Natural killer cell (primary cell): ENCODE data around the gene KCNE4. TPM values are rescaled to one million over a fixed set of nuclear protein-coding genes. Genes with fewer than 3 reads are reported as not detected.

Experiments used
- ATAC-seq, 3 donors: fragments of 150-1000 bp in 2 of 3; fragments of 200-7000 bp in 1 of 3; cut with Tn5 transposase; 1 replicate in 1 of 3; 2 replicates in 2 of 3; pipeline ENCODE4 v1.10.0; 2021; ENCODE audit warnings: mild to moderate bottlenecking in 2 of 3, moderate library complexity in 2 of 3
- DNase-seq, 2 donors: peaks; one replicate each; pipeline versions ENCODE4 v3.0.0 to v3.0.0-alpha.2; 2013 to 2021; ENCODE audit warnings: mixed read lengths in 1 of 2
- H3K27ac ChIP-seq: one replicate; pipeline ENCODE4 v1.5.1; 2013; ENCODE audit warnings: mild to moderate bottlenecking, low read length
- H3K27me3 ChIP-seq: one replicate; pipeline ENCODE4 v1.6.1; 2013; ENCODE audit warnings: low read length; ENCODE audit not compliant: control insufficient read depth, insufficient read depth
- H3K36me3 ChIP-seq: one replicate; pipeline ENCODE4 v1.6.1; 2013; ENCODE audit warnings: low read length; ENCODE audit not compliant: control insufficient read depth, insufficient read depth
- H3K4me1 ChIP-seq: one replicate; pipeline ENCODE4 v1.6.1; 2013; ENCODE audit warnings: low read length; ENCODE audit not compliant: control insufficient read depth, insufficient read depth
- H3K4me3 ChIP-seq: one replicate; pipeline ENCODE4 v1.5.1; 2013; ENCODE audit warnings: low read length
- H3K9me3 ChIP-seq: one replicate; pipeline ENCODE4 v1.6.1; 2013; ENCODE audit warnings: low read length; ENCODE audit not compliant: control insufficient read depth, insufficient read depth
- H3K27ac Mint-ChIP-seq, 2 donors: one replicate each; pipeline ENCODE4 v1.8.0; 2022; ENCODE audit warnings: mild to moderate bottlenecking in 2 of 2, mixed read lengths in 2 of 2, moderate library complexity in 1 of 2
- H3K27me3 Mint-ChIP-seq, 2 donors: one replicate each; pipeline ENCODE4 v1.8.0; 2022; ENCODE audit warnings: low read depth in 2 of 2, mixed read lengths in 2 of 2
- H3K36me3 Mint-ChIP-seq: one replicate; pipeline ENCODE4 v1.8.0; 2022; ENCODE audit warnings: mixed read lengths
- H3K4me1 Mint-ChIP-seq, 2 donors: one replicate each; pipeline ENCODE4 v1.8.0; 2022; ENCODE audit warnings: mixed read lengths in 2 of 2
- H3K4me3 Mint-ChIP-seq: one replicate; pipeline ENCODE4 v1.8.0; 2022; ENCODE audit warnings: mild to moderate bottlenecking, moderate library complexity, mixed read lengths
- H3K9me3 Mint-ChIP-seq, 2 donors: one replicate each; pipeline ENCODE4 v1.8.0; 2022; ENCODE audit warnings: mixed read lengths in 2 of 2
- WGBS: methylation state at CpG from one replicate; pipeline ENCODE4 v1.1.7; 2013; ENCODE audit warnings: missing lambda C conversion rate; ENCODE audit not compliant: insufficient coverage; 5-methylcytosine and 5-hydroxymethylcytosine counted together
- intact Hi-C: fragments of 100-400 bp; cut with micrococcal nuclease; formaldehyde crosslinking; loops from one replicate; pipeline ENCODE4 v1.14.2; 2022
- total RNA-seq, 4 donors: library from RNA; stranded (reverse); fragments of 120-200 nt in 1 of 4; gene quantifications; one replicate each; pipeline versions ENCODE4 v1.2.3 to v1.2.4, GENCODE V29; 2013 to 2022
- TF ChIP-seq, protein P1 (sequence below): fragments of 200-600 bp; IDR thresholded peaks from one replicate; pipeline ENCODE4 v1.8.0; 2022; ENCODE audit warnings: antibody characterized with exemption

The KCNE4 gene
- total RNA-seq, 3 donors from 2014 or later (not counting 1 experiment from before 2014, with no cell fraction given): not detected

GRCh38 chr2:223081789-223082188, 29.8 kb downstream of the KCNE4 start:
- H3K27ac ChIP-seq: no peak overlapping the region
- no peaks in the 10 kb centered on the region for H3K9me3 ChIP-seq
- Mint-ChIP-seq H3K36me3 (no peaks in the 10 kb centered on the region), H3K4me1 (no peaks in the 10 kb centered on the region), H3K27ac (no peak overlapping the region), H3K9me3 (peaks cover 2 to 5% of the 10 kb centered on the region in 2 donors), H3K27me3 (no peaks in the 10 kb centered on the region), H3K4me3 (no peak overlapping the region)
- WGBS: no CpG with 5 or more reads among the region's 3 CpGs
- H3K27me3 ChIP-seq: no peaks in the 10 kb centered on the region
- TF ChIP-seq, protein P1, sequence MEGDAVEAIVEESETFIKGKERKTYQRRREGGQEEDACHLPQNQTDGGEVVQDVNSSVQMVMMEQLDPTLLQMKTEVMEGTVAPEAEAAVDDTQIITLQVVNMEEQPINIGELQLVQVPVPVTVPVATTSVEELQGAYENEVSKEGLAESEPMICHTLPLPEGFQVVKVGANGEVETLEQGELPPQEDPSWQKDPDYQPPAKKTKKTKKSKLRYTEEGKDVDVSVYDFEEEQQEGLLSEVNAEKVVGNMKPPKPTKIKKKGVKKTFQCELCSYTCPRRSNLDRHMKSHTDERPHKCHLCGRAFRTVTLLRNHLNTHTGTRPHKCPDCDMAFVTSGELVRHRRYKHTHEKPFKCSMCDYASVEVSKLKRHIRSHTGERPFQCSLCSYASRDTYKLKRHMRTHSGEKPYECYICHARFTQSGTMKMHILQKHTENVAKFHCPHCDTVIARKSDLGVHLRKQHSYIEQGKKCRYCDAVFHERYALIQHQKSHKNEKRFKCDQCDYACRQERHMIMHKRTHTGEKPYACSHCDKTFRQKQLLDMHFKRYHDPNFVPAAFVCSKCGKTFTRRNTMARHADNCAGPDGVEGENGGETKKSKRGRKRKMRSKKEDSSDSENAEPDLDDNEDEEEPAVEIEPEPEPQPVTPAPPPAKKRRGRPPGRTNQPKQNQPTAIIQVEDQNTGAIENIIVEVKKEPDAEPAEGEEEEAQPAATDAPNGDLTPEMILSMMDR: no peak
- H3K36me3 ChIP-seq: no peaks in the 10 kb centered on the region
- H3K4me1 ChIP-seq: no peaks in the 10 kb centered on the region
- intact Hi-C loops: no loop called here
- DNase-seq: no peak
- H3K4me3 ChIP-seq: no peak overlapping the region
- no peak for ATAC-seq

DNA sequence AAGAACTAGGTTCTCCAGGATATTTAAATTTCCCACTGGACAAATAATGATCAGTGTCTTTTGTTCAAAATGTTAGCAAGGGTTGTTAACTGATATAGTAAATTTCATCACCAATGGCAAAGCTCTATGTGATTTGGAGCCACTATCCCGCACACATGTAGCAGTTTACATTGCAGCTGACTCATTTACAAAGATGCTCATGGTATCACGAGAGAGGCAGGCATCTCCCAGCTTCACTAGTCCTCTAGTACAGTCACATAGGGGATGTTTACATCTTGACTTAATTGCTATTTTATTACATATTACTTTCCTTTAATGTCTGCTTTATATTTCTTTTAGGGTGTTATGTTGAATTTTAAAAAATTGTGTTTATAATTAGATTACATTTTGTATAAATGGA, 30.7 kb downstream of the KCNE4 start:
- TF ChIP-seq, protein P1: no peak
- no peaks in the 10 kb centered on the region for H3K4me1 Mint-ChIP-seq
- Histone ChIP-seq H3K4me1 (no peaks in the 10 kb centered on the region), H3K4me3 (no peak overlapping the region), H3K27ac (no peak overlapping the region), H3K27me3 (no peaks in the 10 kb centered on the region), H3K36me3 (no peaks in the 10 kb centered on the region), H3K9me3 (no peaks in the 10 kb centered on the region)
- no peak overlapping the region for H3K27ac Mint-ChIP-seq
- 0% methylated on average over 2 of the region's 2 CpGs for WGBS
- H3K4me3 Mint-ChIP-seq: no peak overlapping the region
- H3K27me3 Mint-ChIP-seq: no peaks in the 10 kb centered on the region
- intact Hi-C loops: no loop called here
- DNase-seq (no peak), ATAC-seq (no peak)
- H3K9me3 Mint-ChIP-seq: peaks cover 2 to 7% of the 10 kb centered on the region in 2 donors
- no peaks in the 10 kb centered on the region for H3K36me3 Mint-ChIP-seq

- H3K9me3 Mint-ChIP-seq: peaks cover 2 to 7% of the 10 kb centered on the region in 2 donors
- Histone ChIP-seq H3K36me3 (no peaks in the 10 kb centered on the region), H3K4me1 (no peaks in the 10 kb centered on the region), H3K9me3 (no peaks in the 10 kb centered on the region), H3K27ac (no peak overlapping the region), H3K27me3 (no peaks in the 10 kb centered on the region), H3K4me3 (no peak overlapping the region)
- DNase-seq: no peak
- intact Hi-C loops: no loop called here
- H3K27ac Mint-ChIP-seq: no peak overlapping the region
- no peak overlapping the region for H3K4me3 Mint-ChIP-seq
- no peak for ATAC-seq
- WGBS: 68% methylated on average over 7 of the region's 7 CpGs
- TF ChIP-seq, protein P1: no peak
- no peaks in the 10 kb centered on the region for H3K36me3 Mint-ChIP-seq
- H3K27me3 Mint-ChIP-seq: no peaks in the 10 kb centered on the region
- H3K4me1 Mint-ChIP-seq: no peaks in the 10 kb centered on the region
Observed at GRCh38 chr2:223083402-223084070, 31.5 kb downstream of the KCNE4 start.

DNA sequence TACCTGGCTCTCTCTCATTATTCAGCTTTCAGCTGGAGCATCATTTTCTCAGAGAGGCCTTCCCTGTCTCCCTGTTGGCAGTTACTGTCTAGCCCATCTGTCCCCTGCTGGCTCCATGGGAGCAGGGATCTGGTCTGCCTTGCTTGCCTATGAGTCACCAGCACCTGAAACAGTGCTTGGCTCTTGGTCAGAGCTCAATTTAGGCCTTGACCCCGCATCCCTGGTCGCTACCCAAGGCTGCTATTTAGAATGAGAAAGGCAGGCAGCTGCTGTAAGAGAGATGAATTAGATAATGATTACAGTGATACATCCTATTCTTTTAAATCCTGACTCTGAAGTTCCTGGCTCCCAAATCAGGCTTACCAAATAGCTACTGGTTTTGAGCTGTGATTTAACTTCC, 32.9 kb downstream of the KCNE4 start:
- Mint-ChIP-seq H3K27me3 (no peaks in the 10 kb centered on the region), H3K4me1 (no peaks in the 10 kb centered on the region), H3K27ac (no peak overlapping the region), H3K36me3 (no peaks in the 10 kb centered on the region), H3K9me3 (peaks cover 6 to 7% of the 10 kb centered on the region in 2 donors), H3K4me3 (no peak overlapping the region)
- no peak for DNase-seq
- H3K4me3 ChIP-seq: no peak overlapping the region
- no peaks in the 10 kb centered on the region for H3K27me3 ChIP-seq
- no peaks in the 10 kb centered on the region for H3K4me1 ChIP-seq
- intact Hi-C loops: no loop called here
- TF ChIP-seq, protein P1: no peak
- H3K27ac ChIP-seq: no peak overlapping the region
- H3K36me3 ChIP-seq: no peaks in the 10 kb centered on the region
- no peaks in the 10 kb centered on the region for H3K9me3 ChIP-seq
- WGBS: 90% methylated on average over 2 of the region's 2 CpGs
- no peak for ATAC-seq
